H54 (cell line): ENCODE results near the gene SLC35F3.

Experiments used
- DNase-seq: peaks from one replicate; pipeline ENCODE4 v3.0.0; 2011; ENCODE audit warnings: low spot score, mixed read lengths; ENCODE audit not compliant: insufficient read length
- FAIRE-seq: peaks from 3 replicates; lab custom pipeline; 2011; peaks lifted over from hg19 to GRCh38; lab: Jason Lieb, UNC
- POLR2A ChIP-seq: IDR thresholded peaks from 2 replicates; pipeline ENCODE4 v1.6.1; 2011; ENCODE audit warnings: low read depth, mild to moderate bottlenecking, low read length

The SLC35F3 gene

DNA sequence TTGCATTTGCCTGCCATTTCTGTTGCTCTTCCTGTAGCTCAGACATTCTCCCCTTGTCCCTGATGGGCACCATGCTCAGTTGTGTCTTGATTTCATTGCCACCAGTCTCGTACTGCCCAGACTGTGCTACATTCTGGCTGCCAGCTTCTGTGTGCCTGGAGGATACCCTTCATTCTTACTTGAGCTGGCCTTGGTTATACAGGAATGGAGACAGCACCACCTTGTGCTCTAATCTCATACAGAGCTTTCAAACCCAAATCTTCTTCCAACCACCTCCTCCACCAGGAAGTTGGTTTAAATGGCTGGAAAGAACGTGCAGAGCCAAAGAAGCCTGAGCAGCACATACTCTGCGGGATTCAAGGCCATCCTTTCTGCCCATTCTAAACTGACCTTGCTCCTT is 165.3 kb downstream of the SLC35F3 start:
- TF ChIP-seq POLR2A: no peak
- no peak for FAIRE-seq
- DNase-seq: no peak

DNA sequence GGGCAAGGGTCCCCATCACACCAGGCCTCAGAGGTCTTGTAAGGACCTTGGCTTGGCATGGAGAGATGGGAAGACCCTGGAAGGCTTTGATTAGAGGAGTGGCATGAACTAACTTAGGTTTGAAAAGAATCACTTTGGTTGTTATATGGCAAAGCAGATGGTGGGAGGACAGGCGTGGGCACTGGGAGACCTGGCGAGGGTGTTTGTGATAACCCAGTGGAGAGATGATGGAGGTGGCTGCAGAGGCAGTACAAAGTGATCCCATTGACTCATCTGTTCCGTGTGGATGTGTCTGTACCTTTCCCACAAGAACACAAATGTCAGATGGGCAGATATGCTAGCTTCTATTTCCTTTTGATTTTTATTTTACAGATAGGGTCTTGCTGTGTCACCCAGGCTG is 168.3 kb downstream of the SLC35F3 start:
- no peak for FAIRE-seq
- no peak for TF ChIP-seq POLR2A
- no peak for DNase-seq

DNA sequence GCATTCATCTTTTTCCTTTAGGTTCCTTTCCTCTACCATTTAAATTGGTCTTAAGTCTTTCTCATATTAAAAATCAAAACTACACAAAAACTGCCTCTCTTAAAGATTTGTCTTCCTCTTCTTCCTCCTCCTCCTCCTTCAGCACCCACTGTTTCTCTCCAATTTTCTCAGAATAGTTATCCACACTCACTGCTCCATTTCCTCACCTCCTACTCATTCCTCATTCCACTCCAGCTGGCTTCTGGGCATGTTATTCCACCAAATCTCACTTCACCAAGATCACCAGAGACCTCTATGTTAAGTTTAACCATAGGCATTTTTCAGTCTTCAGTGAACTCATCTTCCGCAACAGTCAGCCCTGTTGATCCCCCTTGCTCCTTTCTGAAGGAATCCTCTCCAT is 173.7 kb downstream of the SLC35F3 start:
- DNase-seq (no peak), FAIRE-seq (no peak)
- no peak for TF ChIP-seq POLR2A

DNA sequence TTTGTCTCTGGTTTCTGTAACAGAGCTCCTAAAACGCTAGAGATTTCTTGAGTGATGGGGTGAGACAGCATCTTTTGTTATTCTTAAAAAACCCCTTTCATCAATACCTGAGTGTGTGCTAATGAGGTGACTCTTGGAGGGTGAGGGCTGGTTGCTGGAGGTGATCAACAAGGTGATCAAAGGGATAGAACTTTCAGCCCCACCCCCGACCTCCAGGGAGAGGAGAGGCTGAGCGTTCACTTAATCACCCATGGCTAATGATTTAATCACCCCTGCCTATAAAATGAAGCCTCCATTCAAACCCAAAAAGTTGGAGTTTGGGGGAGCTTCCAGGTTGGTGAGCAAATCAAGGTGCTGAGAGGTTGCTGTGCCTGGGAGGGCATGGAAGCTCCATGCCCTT is 175.4 kb downstream of the SLC35F3 start:
- DNase-seq (no peak), FAIRE-seq (no peak)
- no peak for TF ChIP-seq POLR2A

DNA sequence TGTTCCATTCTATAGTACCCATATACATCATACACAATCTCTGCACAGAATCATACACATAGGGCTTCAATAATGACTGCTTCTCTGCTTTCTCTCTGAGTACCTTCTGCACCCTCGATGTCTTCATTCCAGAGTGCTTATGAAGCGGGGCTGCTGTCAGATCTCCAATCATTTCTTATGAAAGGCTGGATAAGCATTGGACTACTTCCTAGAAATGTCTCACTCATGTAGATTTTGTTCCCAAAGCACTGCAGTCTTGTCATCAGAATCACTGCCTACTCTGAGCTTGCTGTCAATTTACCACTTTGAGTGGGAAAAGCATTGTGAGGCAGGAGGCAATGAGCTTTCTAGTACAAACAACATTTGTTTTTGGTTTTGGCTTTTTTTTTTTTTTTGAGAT is 179.0 kb downstream of the SLC35F3 start:
- FAIRE-seq (no peak), DNase-seq (no peak)
- no peak for TF ChIP-seq POLR2A

DNA sequence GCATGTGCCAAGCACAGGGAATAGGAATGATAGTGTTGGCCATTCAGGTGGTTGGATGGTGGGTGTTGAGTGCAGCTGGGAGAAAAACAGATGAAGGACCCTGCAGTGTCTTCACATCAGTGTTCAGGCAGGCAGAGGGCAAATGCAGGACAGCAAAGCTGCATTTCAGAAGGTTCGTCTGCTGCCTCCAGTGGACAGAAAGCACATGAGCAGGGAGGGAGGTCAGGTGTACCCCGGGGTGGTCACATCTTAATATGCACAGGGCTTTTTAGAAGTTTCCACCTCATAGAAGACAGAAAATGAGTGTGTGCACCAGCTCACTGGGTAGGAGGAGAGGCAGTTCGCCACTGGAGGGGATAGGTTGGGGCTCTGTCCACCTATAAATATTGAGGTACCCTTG is 184.9 kb downstream of the SLC35F3 start:
- DNase-seq (no peak), FAIRE-seq (no peak)
- TF ChIP-seq POLR2A: no peak

DNA sequence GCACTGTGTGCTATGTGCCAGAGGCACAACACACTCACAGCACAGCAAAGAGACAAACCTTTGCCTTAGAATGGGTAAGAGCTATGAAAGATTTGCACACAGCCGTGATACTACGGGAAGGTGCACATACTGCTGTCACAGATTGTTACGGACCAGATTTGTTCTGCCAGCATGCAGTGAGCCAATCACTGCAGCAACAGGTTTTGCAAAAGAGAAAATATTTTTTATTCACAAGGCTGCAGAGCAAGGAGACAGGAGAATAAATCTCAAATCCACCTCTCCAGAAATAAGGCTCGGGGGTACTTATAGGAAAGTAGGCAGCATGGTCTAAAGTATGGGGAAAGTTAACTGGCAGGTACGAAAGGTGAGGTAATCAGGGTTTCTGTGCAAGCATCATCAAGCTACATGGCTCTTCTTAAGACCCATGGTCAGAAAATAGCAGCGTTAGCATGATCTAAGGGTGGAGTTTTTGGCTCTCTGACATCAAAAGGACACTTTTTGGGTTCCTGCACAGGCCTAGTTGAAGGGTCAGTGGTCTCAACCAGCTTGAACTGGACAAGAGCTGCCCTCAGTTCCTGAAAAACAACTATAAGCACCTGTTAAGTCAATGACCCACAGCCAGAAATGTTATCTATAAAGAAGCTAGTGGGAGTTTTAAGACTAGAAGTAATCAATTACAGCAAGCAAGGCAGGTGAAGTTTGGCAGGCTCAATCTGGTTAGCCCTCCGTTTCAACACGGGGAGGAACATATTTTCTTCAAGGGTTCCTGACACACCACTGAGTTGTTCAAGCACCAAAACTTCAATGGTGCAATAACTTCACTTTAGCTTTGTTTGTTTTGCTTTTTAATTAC is 186.0 kb downstream of the SLC35F3 start:
- FAIRE-seq (no peak), DNase-seq (no peak)
- TF ChIP-seq POLR2A: no peak

DNA sequence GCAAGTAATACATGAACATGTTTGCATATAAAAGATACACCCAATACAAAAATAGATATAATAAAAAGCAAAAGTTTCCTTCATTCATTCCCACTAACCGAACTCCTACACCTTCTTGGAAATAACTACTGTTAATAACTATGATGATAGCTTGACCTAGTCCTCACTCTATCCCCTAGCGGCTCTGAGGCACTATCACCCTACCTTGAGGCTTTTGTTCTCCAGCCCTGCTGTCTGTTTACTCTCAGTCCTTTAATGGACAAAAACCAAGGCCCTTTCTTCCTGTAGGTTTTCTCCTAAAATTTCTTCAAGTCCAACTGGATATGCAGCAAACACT is 186.6 kb downstream of the SLC35F3 start:
- no peak for TF ChIP-seq POLR2A
- DNase-seq: no peak
- no peak for FAIRE-seq

DNA sequence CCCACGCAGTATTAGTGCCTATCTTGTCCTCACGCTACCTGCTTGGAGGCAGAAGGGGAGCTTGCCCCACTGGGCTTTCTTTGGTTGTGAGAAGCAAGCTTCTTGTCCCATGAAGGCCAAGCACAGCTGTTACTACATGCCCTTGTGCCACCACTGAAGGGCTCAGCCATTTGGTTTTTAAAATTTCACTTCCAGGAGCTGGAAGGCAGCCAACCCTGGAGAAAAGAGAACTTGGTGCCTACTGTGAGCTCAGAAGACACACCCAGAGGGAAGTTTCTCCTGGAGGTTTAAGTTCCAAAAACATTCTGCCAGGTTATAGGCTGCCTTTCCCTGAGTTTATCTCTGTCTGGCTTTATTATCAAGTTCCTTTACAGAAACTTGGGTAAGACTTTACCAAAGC is 187.4 kb downstream of the SLC35F3 start:
- FAIRE-seq (no peak), DNase-seq (no peak)
- no peak for TF ChIP-seq POLR2A

DNA sequence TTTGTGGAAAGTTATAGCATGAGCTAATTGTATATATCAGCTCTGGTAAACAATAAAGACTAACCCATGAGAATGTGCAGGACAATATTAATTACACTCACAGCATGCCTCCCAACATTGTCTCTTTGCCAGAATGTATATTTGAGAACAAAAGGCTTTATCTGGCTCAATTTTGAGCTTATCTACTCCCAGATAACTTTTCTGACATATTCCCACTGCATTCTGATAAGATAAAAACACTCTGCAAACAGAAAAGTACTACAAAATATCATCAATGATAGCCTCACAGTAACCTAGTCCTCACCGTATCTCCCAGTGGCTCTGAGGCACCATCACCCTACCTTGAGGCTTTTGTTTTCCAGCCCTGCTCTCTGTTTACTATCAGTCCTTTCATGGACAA is 188.6 kb downstream of the SLC35F3 start:
- TF ChIP-seq POLR2A: no peak
- no peak for FAIRE-seq
- DNase-seq: no peak

DNA sequence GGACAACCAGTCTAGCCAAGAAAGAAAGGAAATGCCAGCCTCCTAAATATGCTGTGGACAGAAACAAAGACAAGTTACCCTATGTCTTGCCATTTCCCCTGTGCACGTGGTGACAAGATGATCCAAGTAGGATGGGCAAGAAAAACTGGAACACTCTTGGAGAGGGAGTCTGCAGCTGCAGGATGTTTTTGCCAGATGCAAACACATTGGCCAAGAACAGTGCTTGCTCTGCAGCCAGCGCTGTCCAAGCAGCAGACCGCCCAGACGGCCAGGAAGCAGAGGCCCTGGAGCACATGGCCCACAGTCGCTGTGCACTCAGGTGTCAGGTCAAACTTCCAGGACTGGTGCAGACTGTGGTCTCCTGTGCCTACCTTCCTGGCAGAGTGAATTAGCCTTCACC is 189.3 kb downstream of the SLC35F3 start:
- TF ChIP-seq POLR2A: no peak
- FAIRE-seq (no peak), DNase-seq (no peak)

DNA sequence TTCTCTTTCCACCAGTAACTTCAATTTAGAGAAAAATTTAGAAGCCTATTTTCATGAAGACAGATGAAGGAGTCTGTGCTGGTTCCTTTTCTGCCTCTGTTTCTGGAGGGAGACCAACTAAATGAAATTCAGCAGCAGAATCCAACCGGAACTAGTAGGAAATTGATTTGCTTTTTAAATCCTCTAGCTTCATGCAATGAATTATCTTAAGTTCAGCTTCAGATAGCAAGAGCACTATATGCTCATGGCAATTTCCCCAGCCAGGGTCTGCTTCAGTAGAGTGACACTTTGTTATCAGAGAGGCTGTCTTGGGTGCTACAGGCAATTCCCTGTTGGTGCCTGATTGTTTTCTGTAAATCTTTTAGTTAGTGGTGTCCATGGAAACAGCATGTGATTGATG is 189.7 kb downstream of the SLC35F3 start:
- FAIRE-seq (no peak), DNase-seq (no peak)
- no peak for TF ChIP-seq POLR2A

DNA sequence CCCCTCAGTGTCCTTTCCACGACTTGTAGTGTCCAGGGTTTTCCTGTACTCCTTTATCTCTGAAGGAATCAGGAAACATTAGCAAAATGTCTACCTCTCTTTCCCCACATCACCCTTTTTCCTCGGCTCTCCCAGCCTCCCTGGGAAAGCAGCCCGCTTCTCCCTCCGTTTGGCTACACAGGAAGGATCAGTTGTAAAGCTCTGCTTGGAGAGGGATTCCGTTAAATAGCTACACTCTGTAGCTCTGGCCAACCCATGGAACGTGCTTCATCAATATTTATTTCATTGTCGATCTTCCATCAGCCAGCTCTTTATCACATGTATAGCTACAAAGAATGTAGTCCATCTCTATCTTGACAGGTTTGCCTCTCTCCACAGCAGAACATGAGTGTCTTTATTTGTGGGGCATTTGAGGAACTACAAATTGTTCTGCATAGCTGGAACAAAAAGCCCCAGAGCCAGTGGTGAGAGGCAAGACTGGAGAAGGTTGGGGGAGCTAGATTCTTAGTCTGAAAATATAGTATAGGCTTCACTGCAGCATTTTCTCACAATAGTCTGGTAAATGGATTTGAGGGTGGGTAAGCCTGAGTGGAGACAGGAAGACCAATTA is 191.8 kb downstream of the SLC35F3 start:
- FAIRE-seq (no peak), DNase-seq (no peak)
- no peak for TF ChIP-seq POLR2A

DNA sequence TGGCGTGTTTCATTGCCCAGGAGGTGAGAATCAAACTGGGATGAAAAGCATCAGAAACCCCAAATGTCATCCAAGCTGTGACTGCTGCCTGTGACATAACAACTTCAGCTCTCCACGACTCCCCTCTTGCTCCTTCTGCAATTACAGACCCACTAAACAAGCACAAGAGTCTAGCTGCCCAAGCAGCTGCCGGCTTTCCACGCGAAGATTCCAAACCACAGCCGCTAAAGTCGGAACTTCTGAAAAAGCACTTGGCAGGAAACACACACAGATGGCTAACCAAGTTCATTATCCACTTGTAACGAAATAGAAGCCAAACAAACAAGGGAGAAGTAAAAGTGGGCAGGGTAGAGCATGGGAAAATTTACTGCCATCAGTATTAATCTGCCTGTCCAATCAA is 198.1 kb downstream of the SLC35F3 start:
- no peak for FAIRE-seq
- DNase-seq: no peak
- TF ChIP-seq POLR2A: no peak

DNA sequence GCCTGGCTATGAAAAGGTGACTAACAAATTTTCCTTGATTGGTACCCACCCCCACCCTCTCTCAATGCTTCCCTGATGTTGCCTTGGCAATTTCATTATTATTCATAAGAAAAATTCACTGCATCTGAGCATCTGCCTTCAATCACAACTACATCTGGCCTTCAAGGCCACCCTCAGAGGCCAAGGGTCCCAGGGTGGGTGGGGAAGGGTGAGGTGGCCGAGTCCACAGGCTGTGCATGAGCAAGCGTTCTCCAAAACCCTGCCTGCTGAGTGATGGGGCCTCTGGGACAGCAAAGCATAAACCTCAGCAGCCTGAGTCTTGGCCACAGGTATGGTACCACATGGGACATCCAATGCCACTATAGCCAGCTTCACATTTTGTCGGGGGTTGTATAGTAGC is 198.7 kb downstream of the SLC35F3 start:
- FAIRE-seq: no peak
- TF ChIP-seq POLR2A: no peak

More for the DNA sequence above, 198.7 kb downstream of the SLC35F3 start:
- no peak for DNase-seq
